ENCODE data around the gene FNDC3A.
A peak's percentile ranks its signal among the peaks of the same experiment; 100 is the strongest.

The FNDC3A gene

GRCh38 chr13:48973845-48974431 lies 1.8 kb upstream of the FNDC3A start:
- Histone ChIP-seq H3K4me1 (ENCODE audit: low read depth, poor library complexity, severe bottlenecking) (no peaks in the 10 kb centered on the region), H3K27ac (no peak overlapping the region), H3K4me3 (IDR thresholded peaks at IDR 0.05; ENCODE audit: insufficient read depth, low read depth, low read length) (no peak overlapping the region), H3K4me2 (no peak overlapping the region), H4K20me1 (ENCODE audit: insufficient read depth) (no peaks in the 10 kb centered on the region), H3K9ac (no peak overlapping the region), H3K36me3 (ENCODE audit: insufficient read depth) (no peaks in the 10 kb centered on the region), H2AFZ (ENCODE audit: low read depth) (no peak overlapping the region), H3K27me3 (ENCODE audit: insufficient read depth, low read depth) (no peaks in the 10 kb centered on the region), H3K79me2 (ENCODE audit: insufficient read depth, low read depth) (peaks cover 23% of the 10 kb centered on the region)
- TF ChIP-seq, protein P1, sequence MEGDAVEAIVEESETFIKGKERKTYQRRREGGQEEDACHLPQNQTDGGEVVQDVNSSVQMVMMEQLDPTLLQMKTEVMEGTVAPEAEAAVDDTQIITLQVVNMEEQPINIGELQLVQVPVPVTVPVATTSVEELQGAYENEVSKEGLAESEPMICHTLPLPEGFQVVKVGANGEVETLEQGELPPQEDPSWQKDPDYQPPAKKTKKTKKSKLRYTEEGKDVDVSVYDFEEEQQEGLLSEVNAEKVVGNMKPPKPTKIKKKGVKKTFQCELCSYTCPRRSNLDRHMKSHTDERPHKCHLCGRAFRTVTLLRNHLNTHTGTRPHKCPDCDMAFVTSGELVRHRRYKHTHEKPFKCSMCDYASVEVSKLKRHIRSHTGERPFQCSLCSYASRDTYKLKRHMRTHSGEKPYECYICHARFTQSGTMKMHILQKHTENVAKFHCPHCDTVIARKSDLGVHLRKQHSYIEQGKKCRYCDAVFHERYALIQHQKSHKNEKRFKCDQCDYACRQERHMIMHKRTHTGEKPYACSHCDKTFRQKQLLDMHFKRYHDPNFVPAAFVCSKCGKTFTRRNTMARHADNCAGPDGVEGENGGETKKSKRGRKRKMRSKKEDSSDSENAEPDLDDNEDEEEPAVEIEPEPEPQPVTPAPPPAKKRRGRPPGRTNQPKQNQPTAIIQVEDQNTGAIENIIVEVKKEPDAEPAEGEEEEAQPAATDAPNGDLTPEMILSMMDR (conservative IDR thresholded peaks at IDR 0.05; ENCODE audit: low read depth, low read length) = no peak

DNA sequence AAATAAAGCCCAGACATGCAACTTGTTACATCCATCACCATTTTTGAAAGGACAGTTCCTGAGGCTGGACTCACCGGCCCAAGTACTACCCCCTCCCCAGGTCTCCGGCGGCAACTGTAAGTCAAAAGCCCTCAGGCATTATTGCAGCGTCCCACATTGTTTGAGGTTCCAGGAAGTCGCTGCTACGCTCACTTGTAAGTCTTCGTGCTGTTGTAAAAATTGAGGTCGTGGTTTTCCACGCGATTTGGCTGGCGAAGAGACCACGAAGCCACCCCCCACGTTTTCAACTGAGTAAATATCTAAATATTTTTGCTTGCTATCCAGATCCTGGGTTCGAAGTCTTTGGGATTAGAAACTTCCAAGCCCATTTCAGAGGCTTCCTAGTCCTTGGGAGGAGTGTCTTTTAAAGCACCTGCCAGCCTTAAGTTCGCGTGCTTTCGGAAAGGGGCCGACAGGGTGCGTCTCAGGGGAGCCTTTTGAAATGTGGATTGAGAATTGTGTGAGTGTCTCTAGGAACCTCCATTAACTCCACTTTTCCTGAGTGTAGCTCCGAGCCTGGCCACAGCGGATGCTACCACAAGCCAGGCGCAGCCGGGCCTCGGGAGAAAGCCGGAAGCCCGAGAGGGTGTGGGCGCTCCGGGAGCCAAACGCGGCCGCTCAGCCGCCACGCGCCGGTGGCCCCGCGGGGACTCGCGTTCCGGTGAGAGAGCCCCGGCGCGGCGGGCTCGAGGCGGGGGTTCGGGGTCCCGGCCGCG lies 434 bp upstream of the FNDC3A start:
- H3K36me3 ChIP-seq (ENCODE audit: insufficient read depth) = no peaks in the 10 kb centered on the region
- H3K4me3 ChIP-seq (IDR thresholded peaks at IDR 0.05; ENCODE audit: insufficient read depth, low read depth, low read length) = no peak overlapping the region
- peak overlapping the region; percentile 57 for H2AFZ ChIP-seq (ENCODE audit: low read depth)
- H4K20me1 ChIP-seq (ENCODE audit: insufficient read depth) = no peaks in the 10 kb centered on the region
- no peaks in the 10 kb centered on the region for H3K27me3 ChIP-seq (ENCODE audit: insufficient read depth, low read depth)
- peaks cover 4% of the 10 kb centered on the region for H3K4me1 ChIP-seq (ENCODE audit: low read depth, poor library complexity, severe bottlenecking)
- H3K4me2 ChIP-seq = peak overlapping the region; percentile 80
- peaks cover 36% of the 10 kb centered on the region for H3K79me2 ChIP-seq (ENCODE audit: insufficient read depth, low read depth)
- H3K9ac ChIP-seq = peak overlapping the region; percentile 92
- TF ChIP-seq, protein P1 (conservative IDR thresholded peaks at IDR 0.05; ENCODE audit: low read depth, low read length) = no peak
- H3K27ac ChIP-seq = peak overlapping the region; percentile 97

DNA sequence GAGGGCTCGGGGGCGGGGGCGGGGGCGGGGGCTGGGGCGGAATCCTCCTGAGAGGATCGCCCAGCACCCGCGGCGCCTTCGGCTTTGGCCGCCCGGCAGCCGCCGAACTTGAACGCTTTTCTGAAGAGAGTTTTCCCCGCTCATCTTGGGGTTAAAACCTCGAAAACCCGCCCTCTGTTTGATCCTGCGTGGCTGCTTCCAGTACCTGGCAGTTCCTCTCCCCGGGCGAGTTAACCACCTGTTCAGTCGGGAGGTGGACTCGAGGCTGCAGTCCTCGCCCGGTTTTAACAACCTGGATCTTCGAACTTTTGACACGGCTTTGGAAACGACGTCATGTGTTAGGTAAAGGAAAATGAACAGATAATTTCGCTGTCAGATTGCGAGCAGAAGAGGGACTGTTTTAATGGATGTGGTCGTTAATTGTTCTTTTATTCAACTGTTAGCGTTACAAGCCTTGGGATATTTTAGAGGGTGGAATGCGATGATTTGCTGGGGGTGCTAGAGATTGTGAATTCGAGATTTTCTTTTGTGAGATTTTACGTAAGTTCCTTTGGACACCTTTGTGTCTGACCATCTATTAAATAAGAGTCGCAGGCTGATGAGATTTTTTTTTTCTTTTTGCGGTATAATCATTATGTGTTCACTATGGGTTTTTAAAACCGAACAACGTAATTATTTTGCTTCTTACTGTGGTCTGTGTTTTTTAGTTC lies 1.0 kb downstream of the FNDC3A start:
- Histone ChIP-seq H3K4me3 (IDR thresholded peaks at IDR 0.05; ENCODE audit: insufficient read depth, low read depth, low read length) (no peak overlapping the region), H3K36me3 (ENCODE audit: insufficient read depth) (no peaks in the 10 kb centered on the region), H2AFZ (ENCODE audit: low read depth) (peak overlapping the region; percentile 26; the same call in 1 of the 2 replicates), H3K79me2 (ENCODE audit: insufficient read depth, low read depth) (peaks cover 51% of the 10 kb centered on the region), H4K20me1 (ENCODE audit: insufficient read depth) (no peaks in the 10 kb centered on the region), H3K4me1 (ENCODE audit: low read depth, poor library complexity, severe bottlenecking) (peaks cover 19% of the 10 kb centered on the region), H3K27ac (peak overlapping the region; percentile 97), H3K27me3 (ENCODE audit: insufficient read depth, low read depth) (no peaks in the 10 kb centered on the region), H3K4me2 (peak overlapping the region; percentile 92), H3K9ac (peak overlapping the region; percentile 88)
- TF ChIP-seq, protein P1 (conservative IDR thresholded peaks at IDR 0.05; ENCODE audit: low read depth, low read length) = no peak

GRCh38 chr13:48977286-48977625 lies 1.5 kb downstream of the FNDC3A start:
- Histone ChIP-seq H3K27ac (peak overlapping the region; percentile 97), H3K79me2 (ENCODE audit: insufficient read depth, low read depth) (peaks cover 56% of the 10 kb centered on the region)

More at GRCh38 chr13:48977286-48977625, 1.5 kb downstream of the FNDC3A start:
- Histone ChIP-seq H3K4me2 (peak overlapping the region; percentile 92), H3K4me1 (ENCODE audit: low read depth, poor library complexity, severe bottlenecking) (peaks cover 24% of the 10 kb centered on the region), H4K20me1 (ENCODE audit: insufficient read depth) (no peaks in the 10 kb centered on the region), H3K27me3 (ENCODE audit: insufficient read depth, low read depth) (no peaks in the 10 kb centered on the region), H2AFZ (ENCODE audit: low read depth) (no peak overlapping the region), H3K36me3 (ENCODE audit: insufficient read depth) (no peaks in the 10 kb centered on the region), H3K9ac (peak overlapping the region; percentile 88), H3K4me3 (IDR thresholded peaks at IDR 0.05; ENCODE audit: insufficient read depth, low read depth, low read length) (no peak overlapping the region)
- TF ChIP-seq, protein P1 (conservative IDR thresholded peaks at IDR 0.05; ENCODE audit: low read depth, low read length) = no peak

Measured in KMS-11 (cell line).